ENCODE data around the gene SMOC2. TPM values are rescaled to one million over a fixed set of nuclear protein-coding genes. Genes with fewer than 3 reads are reported as not detected.

The SMOC2 gene
- total and polyA plus RNA-seq, 12 donors, result 3.0 to 32.0 (median 10.5) TPM

- WGBS, 4 donors, result 62 to 70% (median 66%) methylated on average over 4 of the region's 4 CpGs
- H3K27me3 ChIP-seq, result no peaks in the 10 kb centered on the region
- H3K4me3 ChIP-seq, result no peak overlapping the region
- TF ChIP-seq CTCF (IDR thresholded peaks at IDR 0.05) (no peak), POLR2A (IDR thresholded peaks at IDR 0.05) (no peak)
- peak overlapping the region in 2 of 5 donors; percentile 40 to 77 for H3K27ac ChIP-seq
- intact Hi-C loops (cut with DNase I), result no loop called here
- DNase-seq, result no peak
- no peaks in the 10 kb centered on the region for H3K9me3 ChIP-seq (replicated peaks in 1 of 3)
- H3K4me1 ChIP-seq (replicated peaks in 1 of 2), result no peaks in the 10 kb centered on the region
- no peaks in the 10 kb centered on the region for H3K36me3 ChIP-seq (replicated peaks in 1 of 2)
Measured at GRCh38 chr6:168541307-168541706, 100.3 kb downstream of the SMOC2 start.

GRCh38 chr6:168542301-168542700 lies 101.3 kb downstream of the SMOC2 start:
- Histone ChIP-seq H3K36me3 (replicated peaks in 1 of 2) (no peaks in the 10 kb centered on the region), H3K4me1 (replicated peaks in 1 of 2) (no peaks in the 10 kb centered on the region), H3K27me3 (no peaks in the 10 kb centered on the region), H3K27ac (peak overlapping the region in 2 of 5 donors; percentile 40 to 63), H3K4me3 (no peak overlapping the region), H3K9me3 (replicated peaks in 1 of 3) (no peaks in the 10 kb centered on the region)
- WGBS, 4 donors, result 53 to 72% (median 62%) methylated on average over 8 of the region's 8 CpGs
- TF ChIP-seq POLR2A (IDR thresholded peaks at IDR 0.05) (no peak), CTCF (IDR thresholded peaks at IDR 0.05) (no peak)
- intact Hi-C loops (cut with DNase I), result no loop called here
- DNase-seq, result no peak

GRCh38 chr6:168545428-168545827 lies 104.4 kb downstream of the SMOC2 start:
- H3K27ac ChIP-seq, result peak overlapping the region in 2 of 5 donors; percentile 10 to 78
- no peak for DNase-seq
- no peak overlapping the region for H3K4me3 ChIP-seq
- 59 to 74% (median 70%) methylated on average over 6 of the region's 6 CpGs for WGBS, 4 donors
- H3K36me3 ChIP-seq (replicated peaks in 1 of 2), result no peaks in the 10 kb centered on the region
- H3K9me3 ChIP-seq (replicated peaks in 1 of 3), result no peaks in the 10 kb centered on the region
- no peaks in the 10 kb centered on the region for H3K4me1 ChIP-seq (replicated peaks in 1 of 2)
- no peak for TF ChIP-seq CTCF (IDR thresholded peaks at IDR 0.05)
- TF ChIP-seq POLR2A (IDR thresholded peaks at IDR 0.05), result no peak
- intact Hi-C loops (cut with DNase I), result no loop called here
- H3K27me3 ChIP-seq, result no peaks in the 10 kb centered on the region

GRCh38 chr6:168546151-168546550 lies 105.2 kb downstream of the SMOC2 start:
- 88 to 94% (median 93%) methylated on average over 5 of the region's 5 CpGs for WGBS, 4 donors
- DNase-seq, result no peak
- no peaks in the 10 kb centered on the region for H3K27me3 ChIP-seq
- no peak for TF ChIP-seq POLR2A (IDR thresholded peaks at IDR 0.05)
- no peak for TF ChIP-seq CTCF (IDR thresholded peaks at IDR 0.05)
- H3K36me3 ChIP-seq (replicated peaks in 1 of 2), result no peaks in the 10 kb centered on the region
- H3K27ac ChIP-seq, result peak overlapping the region in 2 of 5 donors; percentile 26 to 31
- no peak overlapping the region for H3K4me3 ChIP-seq
- H3K9me3 ChIP-seq (replicated peaks in 1 of 3), result no peaks in the 10 kb centered on the region
- no peaks in the 10 kb centered on the region for H3K4me1 ChIP-seq (replicated peaks in 1 of 2)
- intact Hi-C loops (cut with DNase I), result no loop called here
